ENCODE results near the gene VMP1. TPM values are rescaled to one million over a fixed set of nuclear protein-coding genes. Genes with fewer than 3 reads are reported as not detected.

Gene VMP1
- total RNA-seq, 2 experiments from 2014 or later: 239 to 248 TPM

DNA sequence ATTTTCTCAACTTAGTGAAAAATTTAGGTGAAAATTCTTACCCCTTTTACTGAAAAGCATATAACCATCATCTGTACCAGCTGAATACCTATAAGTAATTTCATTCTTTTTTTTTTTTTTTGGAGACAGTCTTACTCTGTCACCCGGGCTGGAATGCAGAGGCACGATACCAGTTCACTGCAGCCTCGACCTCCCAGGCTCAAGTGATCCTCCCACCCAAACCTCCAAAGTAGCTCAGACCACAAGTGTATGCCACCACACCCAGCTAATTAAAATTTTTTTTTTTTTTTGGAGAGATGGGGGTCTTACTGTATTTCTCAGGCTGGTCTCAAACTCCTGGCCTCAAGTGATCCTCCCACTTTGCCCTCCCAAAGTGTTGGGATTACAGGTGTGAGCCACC, 151.5 kb downstream of the VMP1 start:
- TF ChIP-seq, protein P1, sequence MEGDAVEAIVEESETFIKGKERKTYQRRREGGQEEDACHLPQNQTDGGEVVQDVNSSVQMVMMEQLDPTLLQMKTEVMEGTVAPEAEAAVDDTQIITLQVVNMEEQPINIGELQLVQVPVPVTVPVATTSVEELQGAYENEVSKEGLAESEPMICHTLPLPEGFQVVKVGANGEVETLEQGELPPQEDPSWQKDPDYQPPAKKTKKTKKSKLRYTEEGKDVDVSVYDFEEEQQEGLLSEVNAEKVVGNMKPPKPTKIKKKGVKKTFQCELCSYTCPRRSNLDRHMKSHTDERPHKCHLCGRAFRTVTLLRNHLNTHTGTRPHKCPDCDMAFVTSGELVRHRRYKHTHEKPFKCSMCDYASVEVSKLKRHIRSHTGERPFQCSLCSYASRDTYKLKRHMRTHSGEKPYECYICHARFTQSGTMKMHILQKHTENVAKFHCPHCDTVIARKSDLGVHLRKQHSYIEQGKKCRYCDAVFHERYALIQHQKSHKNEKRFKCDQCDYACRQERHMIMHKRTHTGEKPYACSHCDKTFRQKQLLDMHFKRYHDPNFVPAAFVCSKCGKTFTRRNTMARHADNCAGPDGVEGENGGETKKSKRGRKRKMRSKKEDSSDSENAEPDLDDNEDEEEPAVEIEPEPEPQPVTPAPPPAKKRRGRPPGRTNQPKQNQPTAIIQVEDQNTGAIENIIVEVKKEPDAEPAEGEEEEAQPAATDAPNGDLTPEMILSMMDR (IDR thresholded peaks at IDR 0.05): no peak
- peaks cover 21% of the 10 kb centered on the region for H3K4me1 Mint-ChIP-seq (ENCODE audit: low read depth)
- intact Hi-C loops (cut with micrococcal nuclease): no loop called here
- DNase-seq: no peak
- POLR2A ChIA-PET: interaction anchor here (0.8 to 2.6 kb wide), 3 partner anchors 32 to 118 kb away, joined by 3 to 10 read pairs (median 3); no protein-coding TSS in a partner anchor
- ATAC-seq: no peak
- H3K9me3 Mint-ChIP-seq: no peaks in the 10 kb centered on the region
- peaks cover 15% of the 10 kb centered on the region for H3K36me3 Mint-ChIP-seq (ENCODE audit: low read depth)
- CTCF ChIA-PET: interaction anchor here (0.8 to 2.9 kb wide), 27 partner anchors 10 to 202 kb away, joined by 3 to 40 read pairs (median 4); partner anchors contain the start of genes PTRH2 and VMP1
- peak overlapping the region; percentile 59 for H3K27ac Mint-ChIP-seq
- no peak overlapping the region for H3K4me3 Mint-ChIP-seq
- H3K27me3 Mint-ChIP-seq: no peaks in the 10 kb centered on the region

DNA sequence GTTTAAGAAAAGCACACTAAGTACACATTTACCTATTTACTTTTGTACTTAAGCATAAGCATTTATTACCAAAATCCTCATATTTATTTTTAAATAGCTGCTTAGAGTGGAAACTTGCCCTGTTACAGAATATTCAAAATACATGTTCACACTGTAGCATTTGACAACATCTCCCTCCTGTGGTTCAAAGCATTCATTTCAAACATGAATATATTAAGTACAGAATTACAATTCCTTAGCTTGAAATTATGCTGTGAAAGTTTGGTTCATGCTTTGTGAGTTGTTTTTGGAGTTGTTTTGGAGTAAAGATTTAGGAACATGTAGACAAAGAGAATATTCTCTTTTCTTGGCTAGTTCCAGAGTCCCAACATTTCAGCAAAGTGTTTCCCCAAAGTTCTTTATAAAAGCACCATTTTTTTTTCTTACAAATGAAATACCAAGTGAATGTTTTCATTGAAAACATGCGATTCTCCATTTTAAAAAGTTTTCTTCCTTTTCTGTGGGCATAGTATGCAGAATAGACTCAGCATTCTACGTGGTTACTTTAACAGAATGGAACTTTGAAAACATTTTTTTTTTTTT, 152.1 kb downstream of the VMP1 start:
- TF ChIP-seq, protein P1 (IDR thresholded peaks at IDR 0.05): peak; percentile 76
- peak; percentile 66 for ATAC-seq
- no peaks in the 10 kb centered on the region for H3K9me3 Mint-ChIP-seq
- peaks cover 17% of the 10 kb centered on the region for H3K36me3 Mint-ChIP-seq (ENCODE audit: low read depth)
- H3K4me3 Mint-ChIP-seq: no peak overlapping the region
- DNase-seq: no peak
- intact Hi-C loops (cut with micrococcal nuclease): no loop called here
- H3K4me1 Mint-ChIP-seq (ENCODE audit: low read depth): peaks cover 21% of the 10 kb centered on the region
- H3K27me3 Mint-ChIP-seq: no peaks in the 10 kb centered on the region
- ChIA-PET CTCF (interaction anchor here (0.7 to 2.9 kb wide), 26 partner anchors 9 to 203 kb away, joined by 3 to 40 read pairs (median 4); partner anchors contain the start of genes PTRH2 and VMP1), POLR2A (interaction anchor here (0.8 to 2.6 kb wide), 4 partner anchors 32 to 118 kb away, joined by 3 to 10 read pairs (median 4); no protein-coding TSS in a partner anchor)
- H3K27ac Mint-ChIP-seq: peak overlapping the region; percentile 59

DNA sequence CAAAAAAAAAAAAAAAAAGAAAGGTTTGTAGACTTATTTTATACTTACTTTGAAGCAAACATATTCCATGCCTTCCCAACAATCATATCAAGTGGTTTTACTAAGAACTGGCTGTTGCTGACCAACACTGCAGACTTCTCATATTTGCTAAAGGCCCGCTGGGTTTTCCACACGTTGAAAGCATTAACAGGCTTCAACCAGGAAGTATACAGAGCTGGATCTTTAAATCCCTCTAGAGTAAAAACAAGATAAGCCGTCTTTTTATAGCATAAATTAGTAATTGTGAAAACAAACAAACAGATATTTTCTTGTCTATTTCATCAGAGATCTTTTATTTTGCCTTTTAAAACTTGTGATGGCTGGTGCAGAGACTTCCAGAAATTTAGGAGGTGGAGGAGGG, 156.2 kb downstream of the VMP1 start:
- Mint-ChIP-seq H3K27me3 (no peaks in the 10 kb centered on the region), H3K36me3 (ENCODE audit: low read depth) (peaks cover 27% of the 10 kb centered on the region), H3K4me3 (no peak overlapping the region), H3K27ac (no peak overlapping the region), H3K9me3 (no peaks in the 10 kb centered on the region), H3K4me1 (ENCODE audit: low read depth) (peaks cover 10% of the 10 kb centered on the region)
- intact Hi-C loops (cut with micrococcal nuclease): no loop called here
- ChIA-PET CTCF (interaction anchor here (1.2 kb wide), 1 partner anchor 173 kb away, joined by 3 read pairs; no protein-coding TSS in a partner anchor), POLR2A (interaction anchor here (0.6 kb wide), 1 partner anchor 21 kb away, joined by 3 read pairs; no protein-coding TSS in a partner anchor)
- ATAC-seq (no peak), DNase-seq (no peak)
- TF ChIP-seq, protein P1 (IDR thresholded peaks at IDR 0.05): no peak

DNA sequence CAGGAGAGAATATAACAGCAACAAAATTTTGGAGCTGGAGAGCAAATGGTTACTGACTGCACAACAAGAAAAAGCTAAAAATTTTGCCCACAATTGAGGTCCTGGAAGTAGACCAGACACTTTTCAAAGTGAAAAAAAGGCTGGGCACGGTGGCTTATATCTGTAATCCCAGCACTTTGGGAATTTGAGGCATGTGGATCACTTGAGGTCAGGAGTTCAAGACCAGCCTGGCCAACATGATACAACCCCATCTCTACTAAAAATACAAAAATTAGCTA, 162.4 kb downstream of the VMP1 start:
- peaks cover 3% of the 10 kb centered on the region for H3K4me1 Mint-ChIP-seq (ENCODE audit: low read depth)
- no peaks in the 10 kb centered on the region for H3K9me3 Mint-ChIP-seq
- intact Hi-C loops (cut with micrococcal nuclease): no loop called here
- DNase-seq (no peak), ATAC-seq (no peak)
- POLR2A ChIA-PET: interaction anchor here (0.6 to 1.6 kb wide), 4 partner anchors 22 to 115 kb away, joined by 3 to 5 read pairs (median 4); partner anchors contain the start of genes RPS6KB1 and TUBD1
- H3K36me3 Mint-ChIP-seq (ENCODE audit: low read depth): peaks cover 17% of the 10 kb centered on the region
- H3K27me3 Mint-ChIP-seq: no peaks in the 10 kb centered on the region
- TF ChIP-seq, protein P1 (IDR thresholded peaks at IDR 0.05): no peak
- no peak overlapping the region for H3K4me3 Mint-ChIP-seq
- CTCF ChIA-PET: interaction anchor here (1.0 to 2.9 kb wide), 3 partner anchors 10 to 116 kb away, joined by 3 to 13 read pairs (median 5); no protein-coding TSS in a partner anchor
- no peak overlapping the region for H3K27ac Mint-ChIP-seq

DNA sequence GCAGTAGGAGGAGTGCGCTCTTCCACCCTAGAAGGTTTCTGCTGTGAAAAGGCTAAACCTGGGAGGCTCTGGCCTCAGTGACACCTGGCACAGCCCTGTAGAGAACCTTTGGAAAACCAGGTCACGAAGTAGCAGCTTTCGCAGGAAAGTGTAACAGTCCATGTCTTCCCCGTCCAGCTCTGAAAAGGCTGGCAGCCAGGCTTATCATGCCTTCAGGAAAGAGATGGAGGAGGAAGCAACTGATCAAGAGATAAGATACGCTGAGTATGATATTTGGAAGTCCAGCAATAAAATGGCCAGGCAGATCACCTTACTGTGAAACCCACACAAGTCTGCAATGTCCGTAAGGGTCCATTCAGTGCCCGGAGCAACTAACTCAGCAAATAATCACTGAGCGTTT, 163.0 kb downstream of the VMP1 start:
- TF ChIP-seq, protein P1 (IDR thresholded peaks at IDR 0.05): no peak
- intact Hi-C loops (cut with micrococcal nuclease): no loop called here
- ChIA-PET POLR2A (interaction anchor here (0.9 kb wide), 1 partner anchor 23 kb away, joined by 3 read pairs; the partner anchor contains the start of genes RPS6KB1 and TUBD1), CTCF (interaction anchor here (1.0 to 2.9 kb wide), 2 partner anchors 11 to 117 kb away, joined by 3 to 13 read pairs; no protein-coding TSS in a partner anchor)
- Mint-ChIP-seq H3K4me3 (no peak overlapping the region), H3K4me1 (ENCODE audit: low read depth) (peaks cover 3% of the 10 kb centered on the region), H3K27me3 (no peaks in the 10 kb centered on the region), H3K27ac (no peak overlapping the region), H3K9me3 (no peaks in the 10 kb centered on the region), H3K36me3 (ENCODE audit: low read depth) (peaks cover 16% of the 10 kb centered on the region)
- no peak for DNase-seq
- ATAC-seq: no peak

Data from activated CD8-positive, alpha-beta T cell treated with anti-CD3 and anti-CD28 coated beads for 36 hours (primary cell).